ENCODE results near the gene SLC25A48.

The SLC25A48 gene

GRCh38 chr5:135834639-135835529 lies at the start of gene SLC25A48:
Gene SLC25A48 (plus strand): TSS chr5:135834663. CDS start chr5:135834848, 185 bp downstream.
- peak; percentile 45 for DNase-seq
- in situ Hi-C loops (cut with MboI; ENCODE audit: low pct_unique_long_range_greater_than_20kb, low sequenced_read_pairs), result loop anchor here (10.0 kb wide), 2 partner anchors 270 to 370 kb away; no protein-coding TSS in a partner anchor

GRCh38 chr5:135800656-135801055 lies 33.8 kb upstream of the SLC25A48 start:
- no peak for DNase-seq
- in situ Hi-C loops (cut with MboI; ENCODE audit: low pct_unique_long_range_greater_than_20kb, low sequenced_read_pairs), result no loop called here

- no peak for DNase-seq
- in situ Hi-C loops (cut with MboI; ENCODE audit: low pct_unique_long_range_greater_than_20kb, low sequenced_read_pairs), result no loop called here
These were observed 24.1 kb upstream of the SLC25A48 start for GRCh38 chr5:135810188-135810943.

GRCh38 chr5:135811007-135811406 lies 23.5 kb upstream of the SLC25A48 start:
- in situ Hi-C loops (cut with MboI; ENCODE audit: low pct_unique_long_range_greater_than_20kb, low sequenced_read_pairs), result no loop called here
- DNase-seq, result no peak

- in situ Hi-C loops (cut with MboI; ENCODE audit: low pct_unique_long_range_greater_than_20kb, low sequenced_read_pairs), result no loop called here
- DNase-seq, result no peak
These were observed 20.7 kb upstream of the SLC25A48 start for GRCh38 chr5:135813758-135814157.

- no peak for DNase-seq
- in situ Hi-C loops (cut with MboI; ENCODE audit: low pct_unique_long_range_greater_than_20kb, low sequenced_read_pairs), result no loop called here
These were observed 20.1 kb upstream of the SLC25A48 start for GRCh38 chr5:135814316-135814715.

- in situ Hi-C loops (cut with MboI; ENCODE audit: low pct_unique_long_range_greater_than_20kb, low sequenced_read_pairs), result no loop called here
- no peak for DNase-seq
These were observed 19.7 kb upstream of the SLC25A48 start for GRCh38 chr5:135814812-135815211.

GRCh38 chr5:135821061-135821801 lies 13.2 kb upstream of the SLC25A48 start:
- no peak for DNase-seq
- in situ Hi-C loops (cut with MboI; ENCODE audit: low pct_unique_long_range_greater_than_20kb, low sequenced_read_pairs), result no loop called here

- no peak for DNase-seq
- in situ Hi-C loops (cut with MboI; ENCODE audit: low pct_unique_long_range_greater_than_20kb, low sequenced_read_pairs), result no loop called here
These were observed 12.7 kb upstream of the SLC25A48 start for GRCh38 chr5:135821802-135822201.

GRCh38 chr5:135822286-135822685 lies 12.2 kb upstream of the SLC25A48 start:
- in situ Hi-C loops (cut with MboI; ENCODE audit: low pct_unique_long_range_greater_than_20kb, low sequenced_read_pairs), result no loop called here
- DNase-seq, result no peak

GRCh38 chr5:135822959-135823358 lies 11.5 kb upstream of the SLC25A48 start:
- in situ Hi-C loops (cut with MboI; ENCODE audit: low pct_unique_long_range_greater_than_20kb, low sequenced_read_pairs), result no loop called here
- no peak for DNase-seq

- no peak for DNase-seq
- in situ Hi-C loops (cut with MboI; ENCODE audit: low pct_unique_long_range_greater_than_20kb, low sequenced_read_pairs), result no loop called here
These were observed 10.6 kb upstream of the SLC25A48 start for GRCh38 chr5:135823881-135824280.

GRCh38 chr5:135824541-135825041 lies 9.9 kb upstream of the SLC25A48 start:
- DNase-seq, result no peak
- in situ Hi-C loops (cut with MboI; ENCODE audit: low pct_unique_long_range_greater_than_20kb, low sequenced_read_pairs), result no loop called here

- DNase-seq, result no peak
- in situ Hi-C loops (cut with MboI; ENCODE audit: low pct_unique_long_range_greater_than_20kb, low sequenced_read_pairs), result no loop called here
These were observed 8.9 kb upstream of the SLC25A48 start for GRCh38 chr5:135825373-135826220.

- DNase-seq, result no peak
- in situ Hi-C loops (cut with MboI; ENCODE audit: low pct_unique_long_range_greater_than_20kb, low sequenced_read_pairs), result no loop called here
These were observed 8.3 kb upstream of the SLC25A48 start for GRCh38 chr5:135826221-135826525.

- in situ Hi-C loops (cut with MboI; ENCODE audit: low pct_unique_long_range_greater_than_20kb, low sequenced_read_pairs), result no loop called here
- DNase-seq, result no peak
These were observed 7.3 kb upstream of the SLC25A48 start for GRCh38 chr5:135826994-135827671.

GRCh38 chr5:135827965-135828781 lies 6.3 kb upstream of the SLC25A48 start:
- in situ Hi-C loops (cut with MboI; ENCODE audit: low pct_unique_long_range_greater_than_20kb, low sequenced_read_pairs), result no loop called here
- DNase-seq, result no peak
